Hepatocyte (in vitro differentiated cells): Measurements from ENCODE around the gene ARHGAP9. TPM values are rescaled to one million over a fixed set of nuclear protein-coding genes. Genes with fewer than 3 reads are reported as not detected.

ENCODE experiments used
- DNase-seq: peaks from one replicate; pipeline ENCODE4 v3.0.0-alpha.2; 2016; ENCODE audit warnings: low spot score
- H2AFZ ChIP-seq: fragments of 200-600 bp; sonication (generic); 2 replicates; pipeline ENCODE4 v1.6.0; 2016; ENCODE audit warnings: antibody characterized with exemption, mild to moderate bottlenecking
- H3K27ac ChIP-seq: fragments of 200-600 bp; sonication (generic); 2 replicates; pipeline ENCODE4 v1.5.1; 2016; ENCODE audit warnings: mild to moderate bottlenecking
- H3K27me3 ChIP-seq: fragments of 200-600 bp; sonication (generic); 2 replicates; pipeline ENCODE4 v1.6.1; 2016
- H3K36me3 ChIP-seq: fragments of 200-600 bp; sonication (generic); replicated peaks from 2 replicates; pipeline ENCODE4 v1.5.1; 2016; ENCODE audit warnings: low read depth; ENCODE audit not compliant: insufficient read depth
- H3K4me1 ChIP-seq: fragments of 200-600 bp; sonication (generic); 2 replicates; pipeline ENCODE4 v1.5.1; 2016; ENCODE audit warnings: mild to moderate bottlenecking, moderate library complexity; ENCODE audit not compliant: insufficient read depth
- H3K4me2 ChIP-seq: fragments of 200-600 bp; sonication (generic); 2 replicates; pipeline ENCODE4 v1.6.0; 2016
- H3K4me3 ChIP-seq: fragments of 200-600 bp; sonication (generic); 2 replicates; pipeline ENCODE4 v1.5.1; 2016; ENCODE audit warnings: mild to moderate bottlenecking
- H3K79me2 ChIP-seq: fragments of 200-600 bp; sonication (generic); 2 replicates; pipeline ENCODE4 v1.6.0; 2017; ENCODE audit warnings: mild to moderate bottlenecking
- H3K9me2 ChIP-seq: fragments of 200-600 bp; sonication (generic); replicated peaks from 2 replicates; pipeline ENCODE4 v1.6.0; 2017; ENCODE audit warnings: mild to moderate bottlenecking; ENCODE audit not compliant: insufficient read depth
- H3K9me3 ChIP-seq: fragments of 200-600 bp; sonication (generic); 2 replicates; pipeline ENCODE4 v1.5.1; 2016; ENCODE audit warnings: low read depth, mild to moderate bottlenecking
- H4K20me1 ChIP-seq: fragments of 200-600 bp; sonication (generic); 2 replicates; pipeline ENCODE4 v1.6.0; 2016; ENCODE audit warnings: mild to moderate bottlenecking; ENCODE audit not compliant: insufficient read depth, poor library complexity, severe bottlenecking
- CTCF ChIP-seq: fragments of 200-600 bp; sonication (generic); IDR thresholded peaks from 2 replicates; pipeline ENCODE4 v1.5.1; 2016; ENCODE audit warnings: antibody characterized with exemption, mild to moderate bottlenecking; ENCODE audit not compliant: poor library complexity
- EZH2 ChIP-seq: fragments of 200-600 bp; sonication (generic); IDR thresholded peaks from 2 replicates; pipeline ENCODE4 v1.6.1; 2016; ENCODE audit warnings: antibody characterized with exemption, mild to moderate bottlenecking, borderline replicate concordance
- EZH2phosphoT487 ChIP-seq: fragments of 200-600 bp; sonication (generic); IDR thresholded peaks from one replicate; pipeline ENCODE4 v1.6.1; 2018; ENCODE audit warnings: antibody characterized with exemption, mild to moderate bottlenecking, low read depth, moderate library complexity; ENCODE audit not compliant: unreplicated experiment, severe bottlenecking
- WGBS: methylation state at CpG from one replicate; pipeline ENCODE4 v1.1.6; 2016; ENCODE audit warnings: low lambda C conversion rate; ENCODE audit errors: missing lambda C conversion rate; 5-methylcytosine and 5-hydroxymethylcytosine counted together
- polyA plus RNA-seq: library from polyadenylated mRNA; unstranded; fragments of >200 nt; fragmentation: Nextera tagmentation; extraction: Ambion mirVana; gene quantifications from 2 replicates; pipeline ENCODE4 v1.2.1, GENCODE V29; 2016
- total RNA-seq: library from RNA; depleted of rRNA; stranded (reverse); fragments of >200 nt; gene quantifications from 2 replicates; pipeline ENCODE4 v1.2.3, GENCODE V29; 2014

ARHGAP9 gene
- total and polyA plus RNA-seq, 2 experiments from 2014 or later, result 2.0 to 2.2 TPM

GRCh38 chr12:57462251-57462911 is 17.3 kb downstream of the ARHGAP9 start:
- H3K9me2 ChIP-seq, result no peaks in the 10 kb centered on the region
- TF ChIP-seq EZH2, result no peak
- TF ChIP-seq CTCF, result peak; percentile 98
- H3K79me2 ChIP-seq, result no peaks in the 10 kb centered on the region
- H3K4me2 ChIP-seq, result peak overlapping the region; percentile 86
- H3K27ac ChIP-seq, result peak overlapping the region; percentile 90
- H3K27me3 ChIP-seq, result no peaks in the 10 kb centered on the region
- peak; percentile 93 for DNase-seq
- no peaks in the 10 kb centered on the region for H3K9me3 ChIP-seq
- peak overlapping the region; percentile 41 for H3K4me3 ChIP-seq
- 0% methylated on average over 28 of the region's 28 CpGs for WGBS
- H4K20me1 ChIP-seq, result no peaks in the 10 kb centered on the region
- peak overlapping the region; percentile 69 for H2AFZ ChIP-seq
- no peaks in the 10 kb centered on the region for H3K36me3 ChIP-seq
- peaks cover 6% of the 10 kb centered on the region for H3K4me1 ChIP-seq

DNA sequence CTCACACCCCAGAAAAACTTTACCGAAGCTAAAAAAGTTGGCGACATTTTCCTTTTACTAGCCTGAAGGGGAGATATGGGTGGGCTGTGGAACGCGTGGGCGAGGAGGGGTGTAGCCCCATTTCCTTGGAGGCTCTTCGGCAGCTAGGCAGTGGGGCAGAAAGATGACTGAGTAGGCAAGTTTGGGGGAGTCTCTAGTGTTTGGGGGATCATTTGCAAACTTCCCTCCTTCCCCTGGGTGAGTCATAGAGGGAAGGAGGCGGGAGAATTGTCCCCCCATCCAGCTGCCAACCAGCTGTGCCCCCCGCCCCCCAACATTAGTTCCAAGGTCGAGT is 17.8 kb downstream of the ARHGAP9 start:
- H2AFZ ChIP-seq, result peak overlapping the region; percentile 69
- no peaks in the 10 kb centered on the region for H4K20me1 ChIP-seq
- H3K4me2 ChIP-seq, result peak overlapping the region; percentile 86
- 1% methylated on average over 9 of the region's 9 CpGs for WGBS
- no peaks in the 10 kb centered on the region for H3K9me2 ChIP-seq
- H3K27ac ChIP-seq, result peak overlapping the region; percentile 90
- DNase-seq, result no peak
- no peaks in the 10 kb centered on the region for H3K36me3 ChIP-seq
- no peak for TF ChIP-seq EZH2phosphoT487
- TF ChIP-seq CTCF, result no peak
- no peak for TF ChIP-seq EZH2
- H3K4me1 ChIP-seq, result peaks cover 6% of the 10 kb centered on the region
- peak overlapping the region; percentile 41 for H3K4me3 ChIP-seq
- no peaks in the 10 kb centered on the region for H3K9me3 ChIP-seq
- H3K79me2 ChIP-seq, result no peaks in the 10 kb centered on the region
- H3K27me3 ChIP-seq, result no peaks in the 10 kb centered on the region

- TF ChIP-seq EZH2phosphoT487, result no peak
- no peak for TF ChIP-seq CTCF
- TF ChIP-seq EZH2, result no peak
- DNase-seq, result peak; percentile 89
- H3K79me2 ChIP-seq, result no peaks in the 10 kb centered on the region
- no peaks in the 10 kb centered on the region for H3K27me3 ChIP-seq
- H3K4me3 ChIP-seq, result peak overlapping the region; percentile 41
- no peaks in the 10 kb centered on the region for H3K9me3 ChIP-seq
- H3K9me2 ChIP-seq, result no peaks in the 10 kb centered on the region
- H3K27ac ChIP-seq, result peak overlapping the region; percentile 90
- H4K20me1 ChIP-seq, result no peaks in the 10 kb centered on the region
- H3K36me3 ChIP-seq, result no peaks in the 10 kb centered on the region
- WGBS, result 0% methylated on average over 16 of the region's 32 CpGs
- H2AFZ ChIP-seq, result peak overlapping the region; percentile 69
- peaks cover 6% of the 10 kb centered on the region for H3K4me1 ChIP-seq
- H3K4me2 ChIP-seq, result peak overlapping the region; percentile 86
These were observed 18.3 kb downstream of the ARHGAP9 start for GRCh38 chr12:57461276-57461916.
